T-helper 2 cell treated with Interferon-gamma antibody and Interleukin-4, amounts not matched to agents 100 ng/mL and 5 ng/mL, for 36 hours (primary cell): ENCODE results near the gene SPATA24. TPM values are rescaled to one million over a fixed set of nuclear protein-coding genes. Genes with fewer than 3 reads are reported as not detected.
"Not testable (repeated sequence)": the region's sequence is repeated elsewhere in the genome, so short reads cannot be mapped to it uniquely, and the experiment has no call there.

Experiments
- intact Hi-C: fragments of 100-400 bp; cut with micrococcal nuclease; formaldehyde crosslinking; loops from one replicate; pipeline ENCODE4 v1.15.1; 2023
- total RNA-seq: library from RNA; stranded (reverse); gene quantifications from 2 replicates; pipeline ENCODE4 v1.2.3, GENCODE V29; 2022

Gene SPATA24
- total RNA-seq, 1 donor from 2014 or later, result 8.6 TPM

DNA sequence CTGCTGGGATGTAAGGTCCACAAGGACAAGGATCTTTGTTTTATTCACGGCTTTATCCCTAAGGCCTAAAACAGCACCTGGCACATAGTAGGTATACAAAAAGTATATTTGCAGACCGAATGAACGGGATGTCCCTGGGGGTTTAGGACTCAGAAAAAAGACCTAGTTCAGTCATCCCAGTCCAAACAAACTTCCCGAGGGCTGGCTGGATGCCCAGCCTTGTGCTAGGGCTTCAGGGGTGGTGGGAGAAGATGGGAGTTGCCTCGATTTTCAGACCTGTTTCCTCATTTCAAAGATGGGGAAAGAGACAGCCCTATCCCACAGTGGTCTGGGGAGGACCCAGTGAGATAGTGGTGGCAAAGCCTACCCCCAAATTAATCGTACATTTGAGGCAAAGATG lies 6.0 kb downstream of the SPATA24 start:
- intact Hi-C loops, result loop anchor here (10.0 kb wide), 1 partner anchor 743 kb away; no protein-coding TSS in a partner anchor

DNA sequence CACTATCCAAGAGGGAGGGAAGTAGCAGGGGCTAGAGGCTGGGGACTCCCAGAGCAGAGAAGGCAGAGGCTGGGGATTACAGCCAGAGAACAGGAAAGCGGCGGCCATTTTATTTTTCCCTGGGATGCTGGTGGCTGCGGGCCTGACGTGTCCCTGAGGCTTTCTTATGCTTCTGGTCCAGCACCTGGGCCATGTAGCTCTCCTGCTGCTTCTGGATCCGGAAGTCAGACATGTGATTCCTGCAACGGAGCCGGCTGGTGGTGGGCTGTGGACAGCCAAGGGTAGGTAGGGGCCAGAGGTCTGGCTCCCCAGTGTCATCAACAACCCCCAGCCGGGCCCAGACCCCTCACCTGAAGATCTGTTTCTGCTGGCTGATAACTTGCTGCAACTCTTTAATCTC lies 7.2 kb downstream of the SPATA24 start:
- intact Hi-C loops, result loop anchor here (10.0 kb wide), 1 partner anchor 742 kb away; no protein-coding TSS in a partner anchor

DNA sequence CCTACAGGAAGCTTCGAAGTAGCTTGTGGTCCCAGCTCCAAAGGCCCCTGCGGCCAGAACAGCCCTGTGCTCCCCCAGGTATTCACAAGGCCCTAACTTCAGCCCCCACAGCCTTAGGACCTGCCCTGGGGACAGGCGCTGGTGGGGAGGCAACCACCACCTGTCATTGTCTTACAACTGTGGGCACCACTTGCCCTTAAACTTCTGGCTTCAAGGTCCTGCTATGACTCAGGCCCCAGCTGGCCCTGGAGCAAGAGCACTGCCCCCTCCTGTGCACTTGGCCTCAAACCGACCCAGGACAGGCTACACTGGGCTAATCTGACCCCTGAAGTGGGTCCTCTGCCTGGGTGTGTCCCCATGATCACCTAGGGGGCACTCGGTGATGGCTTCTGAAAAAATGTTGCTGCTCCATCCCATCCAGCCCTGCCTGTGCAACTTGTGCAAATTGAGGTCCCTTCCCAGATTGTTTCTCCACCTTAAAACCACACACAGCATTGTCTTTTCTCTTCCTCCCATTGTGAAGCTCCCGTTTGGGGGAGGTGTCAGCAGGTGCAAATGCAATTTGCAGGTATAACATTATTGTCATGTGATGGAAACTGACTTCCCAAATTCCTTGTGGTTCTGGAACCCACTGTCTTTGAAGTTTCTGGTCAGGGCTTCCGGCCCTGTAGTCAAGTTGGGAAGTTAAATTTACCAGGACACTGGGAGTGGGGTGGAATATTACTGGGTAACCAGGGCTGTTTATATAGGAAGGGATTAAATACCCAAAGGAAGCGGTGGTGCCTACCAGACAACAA lies 7.8 kb downstream of the SPATA24 start:
- intact Hi-C loops, result loop anchor here (10.0 kb wide), 1 partner anchor 741 kb away; no protein-coding TSS in a partner anchor

DNA sequence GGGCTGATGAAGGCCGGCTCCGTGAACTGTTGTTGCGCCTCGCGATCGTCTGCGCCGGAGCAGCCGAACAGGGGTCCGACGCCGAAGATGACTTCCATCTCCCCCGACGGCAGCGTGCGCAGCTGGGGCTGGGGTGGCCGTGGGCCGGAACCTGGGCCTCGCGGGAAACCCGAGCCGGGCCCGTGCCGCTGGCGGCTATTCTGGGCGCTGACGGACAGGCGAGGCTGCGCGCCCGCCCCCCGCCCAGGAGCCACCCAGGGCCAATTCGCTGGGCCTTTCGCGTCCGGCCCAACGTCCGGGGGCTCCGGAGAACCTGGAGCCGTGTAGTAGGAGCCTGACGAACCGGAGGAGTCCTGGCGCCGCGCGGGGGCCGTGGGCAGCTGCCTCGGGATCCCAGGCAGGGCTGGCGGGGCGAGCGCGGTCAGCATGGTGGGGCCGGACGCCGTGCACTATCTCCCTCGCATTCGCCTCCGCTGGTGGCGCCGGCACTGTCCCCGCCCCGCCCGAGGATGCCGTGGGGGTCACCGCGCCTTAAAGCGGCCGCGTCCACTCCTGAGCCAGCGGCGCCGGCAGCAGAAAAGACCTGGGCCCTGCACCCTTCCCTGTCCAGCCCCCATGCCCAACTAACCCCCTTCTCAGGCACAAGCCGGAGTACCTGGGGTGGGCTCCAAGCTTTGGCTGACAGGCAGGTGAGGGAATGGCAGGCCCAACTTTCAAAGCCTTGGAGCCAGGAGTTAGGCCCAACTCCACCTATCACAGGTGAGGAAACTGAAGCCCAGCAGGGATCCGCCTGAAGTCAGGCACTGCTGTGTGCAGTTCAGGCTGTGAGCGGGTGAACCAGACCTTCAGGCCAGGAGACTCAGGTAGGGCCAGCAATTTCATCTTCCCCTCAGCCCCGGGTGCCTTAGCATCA lies 9.0 kb downstream of the SPATA24 start, which contains the start of gene PROB1:
TSS of gene PROB1 (minus strand) at position 451 of the 913 bp plus-strand sequence. CDS start at position 428, 23 bp downstream.
- intact Hi-C loops, result loop anchor here (5.0 to 10.0 kb wide), 3 partner anchors 123 to 740 kb away; partner anchors contain the start of gene SIL1

DNA sequence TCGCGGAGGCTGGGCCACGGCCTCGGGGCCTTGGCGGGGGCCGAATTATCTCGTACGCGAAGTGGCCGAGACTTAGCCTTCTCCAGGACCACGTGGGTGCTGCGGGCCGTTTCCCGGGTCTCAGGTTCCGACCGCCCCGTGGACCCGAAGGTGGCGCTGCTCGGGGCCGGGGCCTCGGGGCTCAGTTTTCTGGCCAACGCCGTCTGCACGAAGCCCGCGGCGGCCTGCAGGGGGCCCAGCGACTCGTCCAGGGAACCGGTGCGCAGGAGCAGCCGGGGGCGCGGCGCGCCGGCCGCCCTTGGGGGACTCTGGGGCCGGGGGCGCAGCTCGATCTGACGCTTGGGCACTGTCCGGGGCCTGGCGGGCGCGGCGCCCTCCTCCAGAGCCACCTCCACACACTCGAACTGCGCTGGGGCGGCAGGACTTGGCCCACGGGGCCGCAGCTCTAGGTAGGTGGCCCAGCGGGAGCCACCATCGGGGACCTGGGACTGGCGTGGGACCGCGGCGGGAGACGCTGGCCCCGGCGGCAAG lies 9.7 kb downstream of the SPATA24 start:
- intact Hi-C loops, result loop anchor here (5.0 to 10.0 kb wide), 3 partner anchors 122 to 739 kb away; partner anchors contain the start of gene SIL1

DNA sequence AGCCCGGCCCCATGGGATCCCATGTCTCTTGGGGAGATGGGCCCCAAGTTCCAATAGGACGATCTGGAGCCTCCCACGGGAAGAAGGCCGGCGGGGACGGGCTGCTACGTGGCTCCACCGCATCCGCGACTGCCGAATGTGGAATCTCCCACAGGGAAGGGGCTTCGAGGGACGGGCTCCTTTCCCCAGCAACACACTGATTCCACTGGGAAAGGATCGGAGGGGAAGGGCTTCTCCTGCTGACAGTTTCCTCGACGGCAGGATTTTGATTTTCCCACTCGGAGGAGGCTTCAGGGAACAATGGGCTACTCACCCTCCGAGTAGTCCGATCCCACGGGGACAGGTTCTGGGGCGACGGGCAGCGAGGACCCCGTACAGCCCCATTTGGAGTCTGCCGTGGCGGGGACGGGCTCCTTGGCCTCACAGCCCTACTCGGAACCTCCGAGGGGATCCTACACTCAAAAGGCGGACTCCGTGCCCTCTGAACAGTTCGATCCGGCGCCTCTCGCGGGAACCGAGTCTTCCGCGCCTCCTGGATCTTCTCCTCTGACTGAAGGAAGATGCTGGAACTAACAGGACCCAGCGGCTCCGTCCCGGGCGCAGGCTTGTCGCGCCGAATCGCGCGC lies 10.3 kb downstream of the SPATA24 start:
- intact Hi-C loops, result loop anchor here (2.0 to 10.0 kb wide), 5 partner anchors 101 to 739 kb away; partner anchors contain the start of genes MATR3, SIL1 and UBE2D2

DNA sequence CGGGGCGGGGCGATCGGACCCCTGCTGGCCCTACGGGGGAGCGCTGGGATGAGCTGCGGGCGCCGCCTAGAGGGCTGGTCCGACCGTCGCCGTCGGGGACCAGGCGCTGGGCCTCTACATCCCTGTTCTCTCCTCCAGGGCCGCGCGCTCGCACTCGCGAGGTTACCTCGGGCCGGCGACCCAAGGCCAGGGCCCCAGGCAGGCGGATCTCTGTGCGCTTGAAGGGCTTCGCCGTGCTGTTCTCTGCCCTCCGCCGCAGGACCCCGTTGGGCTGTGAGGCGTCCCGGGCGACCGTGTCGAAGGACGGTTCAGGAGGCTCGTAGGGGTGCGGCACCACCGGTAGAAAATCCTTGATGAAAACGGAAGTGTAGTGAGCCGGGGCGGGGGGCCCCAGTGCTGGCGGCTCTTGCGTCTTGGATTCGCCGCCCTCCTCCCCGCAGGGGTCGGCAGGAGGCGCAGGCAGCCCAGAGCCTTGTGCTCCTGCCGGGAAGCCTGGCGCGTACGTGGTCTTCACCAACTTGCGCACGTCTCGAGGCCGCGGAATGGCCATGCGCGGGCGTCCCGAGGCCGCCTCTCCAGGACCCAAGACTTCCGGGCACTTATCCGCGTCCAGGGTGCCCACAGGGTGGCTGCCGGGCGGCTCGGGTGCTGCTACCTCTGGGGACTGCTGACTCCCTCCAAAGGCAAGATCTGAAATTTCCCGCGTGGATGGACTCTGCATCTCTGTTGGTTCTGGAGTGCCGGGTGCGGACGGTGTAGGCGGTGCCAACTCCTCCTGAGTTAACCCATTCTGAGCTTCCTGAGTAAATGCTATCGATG lies 11.0 kb downstream of the SPATA24 start:
- intact Hi-C loops, result loop anchor here (1.0 to 10.0 kb wide), 7 partner anchors 11 to 738 kb away; partner anchors contain the start of genes MATR3, PAIP2, SIL1 and SPATA24

DNA sequence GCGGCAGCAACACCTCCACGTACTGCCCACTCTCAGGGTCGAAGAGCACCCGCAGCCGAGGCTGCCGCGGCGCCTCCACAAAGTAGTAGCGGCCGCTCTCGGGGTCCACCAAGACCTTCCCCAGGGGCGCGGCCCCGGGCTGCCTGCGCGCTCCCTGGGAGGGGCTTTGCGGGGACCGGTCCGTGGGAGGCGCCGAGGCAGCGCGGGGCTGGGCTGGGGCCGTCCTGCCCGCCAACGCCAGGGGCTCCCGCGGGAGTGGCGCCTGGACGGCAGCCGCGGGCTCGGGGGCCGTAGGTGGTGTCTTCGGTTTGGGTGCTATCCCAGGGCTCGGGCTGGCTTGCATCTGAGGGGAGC lies 11.6 kb downstream of the SPATA24 start:
- intact Hi-C loops, result loop anchor here (1.0 to 10.0 kb wide), 7 partner anchors 12 to 738 kb away; partner anchors contain the start of genes MATR3, PAIP2, SIL1 and SPATA24

DNA sequence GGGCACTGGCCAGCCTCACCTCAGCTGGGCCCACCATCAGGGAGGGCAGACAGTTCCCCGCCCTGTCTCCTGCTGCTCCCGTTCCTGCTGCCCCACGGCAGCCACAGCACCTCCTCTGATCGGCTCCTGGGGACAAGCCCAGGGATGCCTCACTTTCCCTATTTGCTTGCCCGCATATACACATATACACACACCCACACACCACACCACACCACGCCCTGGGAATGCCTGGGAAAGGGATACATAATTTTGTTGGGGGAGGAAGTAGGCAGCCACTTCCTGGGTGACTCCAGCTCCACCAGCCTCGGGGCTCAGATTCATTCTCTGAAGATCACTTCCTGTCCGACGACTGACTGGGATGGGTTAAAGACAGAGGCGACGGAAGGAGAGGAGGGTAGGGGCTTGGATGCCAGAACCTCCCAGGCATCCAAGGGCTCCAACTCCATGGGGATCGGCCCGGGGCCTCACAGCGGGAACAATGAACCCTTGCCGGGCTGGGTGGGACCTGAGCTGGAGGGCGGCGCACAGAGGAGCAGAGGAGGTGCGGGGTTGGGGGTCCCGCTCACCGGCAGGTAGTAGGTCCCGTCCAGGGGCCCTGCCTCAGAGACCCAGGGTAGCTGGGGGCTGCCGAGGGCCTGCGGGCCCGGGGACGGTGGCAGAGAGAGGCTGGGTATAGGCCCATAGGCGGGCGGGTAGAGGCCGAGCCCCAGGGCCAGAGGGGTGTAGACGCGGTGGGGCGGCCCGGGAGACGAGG lies 12.1 kb downstream of the SPATA24 start:
- intact Hi-C loops, result loop anchor here (1.0 to 10.0 kb wide), 7 partner anchors 13 to 737 kb away; partner anchors contain the start of genes MATR3, PAIP2, SIL1 and SPATA24

DNA sequence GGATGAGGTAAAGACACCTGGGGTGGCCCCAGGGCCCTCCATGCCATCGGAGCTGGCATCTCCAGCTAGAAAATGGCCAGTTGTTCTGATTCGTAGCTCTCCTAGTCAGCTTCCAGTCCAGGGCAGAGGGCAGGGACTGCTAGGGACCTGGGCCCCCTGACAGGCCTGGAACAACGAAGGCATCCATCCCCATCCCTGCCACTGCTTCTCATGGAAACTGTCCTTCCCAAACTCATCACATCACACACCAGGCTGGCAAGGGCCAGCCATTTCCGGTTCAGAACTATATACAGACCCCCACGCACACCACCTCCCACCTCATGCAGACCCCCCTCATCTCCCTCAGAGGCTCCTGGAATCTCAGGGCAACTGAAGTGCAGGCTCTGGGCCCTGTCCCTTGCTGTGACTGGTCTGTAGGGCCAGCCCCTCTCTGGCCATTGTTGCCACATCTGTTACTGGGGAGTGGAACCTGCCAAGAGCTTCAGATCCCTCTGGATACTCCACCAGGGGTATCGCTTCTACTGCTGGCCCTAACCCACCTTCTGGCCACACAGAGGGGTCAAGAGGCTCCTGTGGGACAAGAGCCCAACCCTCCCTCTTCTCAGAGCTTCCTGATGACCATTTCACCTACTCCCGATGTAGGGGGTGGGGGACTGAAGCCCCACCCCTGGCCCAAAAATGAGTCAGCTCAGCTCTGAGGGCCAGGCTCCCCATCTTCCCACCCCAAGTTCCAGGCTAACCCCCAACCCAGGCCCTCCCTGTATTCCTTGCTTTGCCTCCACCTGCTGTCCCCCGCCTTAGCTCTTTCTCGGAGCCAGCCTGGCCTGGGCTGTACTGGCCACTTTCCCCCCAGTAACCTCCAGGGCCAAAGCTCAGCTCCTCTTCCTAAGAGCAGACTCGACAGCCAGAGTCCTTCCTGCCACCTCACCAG lies 13.0 kb downstream of the SPATA24 start:
- intact Hi-C loops, result loop anchor here (5.0 to 10.0 kb wide), 3 partner anchors 119 to 736 kb away; partner anchors contain the start of gene SIL1

DNA sequence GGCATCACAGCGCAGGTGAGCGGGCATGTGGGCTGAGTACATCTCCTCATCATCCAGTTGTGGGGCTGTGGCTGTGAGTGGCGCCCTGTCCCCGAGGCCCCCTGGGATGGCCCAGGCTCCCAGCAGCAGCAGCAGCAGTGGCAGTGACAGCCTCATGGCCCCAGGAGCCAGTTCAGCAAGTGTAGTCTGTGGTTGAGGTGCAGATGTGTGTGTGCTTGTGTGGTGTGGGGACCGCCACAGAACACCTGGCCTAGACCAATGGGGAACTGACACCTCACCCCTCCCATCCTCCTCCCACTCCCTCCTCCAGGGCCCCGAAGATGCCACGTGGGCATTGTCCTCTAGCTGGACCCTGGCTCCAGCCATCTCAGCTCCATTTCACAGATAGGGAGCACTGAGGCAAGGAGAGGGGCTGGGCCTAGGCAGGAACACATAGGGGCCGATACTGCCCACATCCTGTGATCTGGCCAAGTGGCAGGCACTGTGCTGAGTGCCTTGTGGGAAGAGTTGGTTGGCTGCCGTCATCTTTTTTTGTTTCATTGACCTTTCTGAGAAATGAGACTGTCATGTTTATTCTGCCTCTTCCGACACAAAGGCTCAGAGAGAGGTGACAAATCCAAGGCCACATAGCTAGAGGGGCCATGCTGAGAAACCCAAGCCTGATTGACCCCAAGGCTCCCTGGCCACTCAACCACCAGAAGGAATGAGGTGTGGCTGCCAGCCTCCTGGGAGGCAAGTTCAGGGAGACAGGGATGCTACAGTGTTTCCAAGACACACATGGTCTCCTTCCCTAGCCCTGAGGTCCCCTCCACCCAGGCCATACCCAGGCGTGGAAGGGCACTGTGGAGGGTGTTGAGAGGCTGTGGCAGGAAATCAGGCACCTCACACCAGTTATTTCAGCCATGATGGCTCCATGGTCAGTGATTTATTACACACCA lies 13.9 kb downstream of the SPATA24 start, which contains the start of gene MZB1:
TSS of gene MZB1 (minus strand) at position 213 of the 938 bp plus-strand sequence. CDS start at position 156, 57 bp downstream.
- intact Hi-C loops, result loop anchor here (5.0 to 10.0 kb wide), 3 partner anchors 118 to 735 kb away; partner anchors contain the start of gene SIL1

DNA sequence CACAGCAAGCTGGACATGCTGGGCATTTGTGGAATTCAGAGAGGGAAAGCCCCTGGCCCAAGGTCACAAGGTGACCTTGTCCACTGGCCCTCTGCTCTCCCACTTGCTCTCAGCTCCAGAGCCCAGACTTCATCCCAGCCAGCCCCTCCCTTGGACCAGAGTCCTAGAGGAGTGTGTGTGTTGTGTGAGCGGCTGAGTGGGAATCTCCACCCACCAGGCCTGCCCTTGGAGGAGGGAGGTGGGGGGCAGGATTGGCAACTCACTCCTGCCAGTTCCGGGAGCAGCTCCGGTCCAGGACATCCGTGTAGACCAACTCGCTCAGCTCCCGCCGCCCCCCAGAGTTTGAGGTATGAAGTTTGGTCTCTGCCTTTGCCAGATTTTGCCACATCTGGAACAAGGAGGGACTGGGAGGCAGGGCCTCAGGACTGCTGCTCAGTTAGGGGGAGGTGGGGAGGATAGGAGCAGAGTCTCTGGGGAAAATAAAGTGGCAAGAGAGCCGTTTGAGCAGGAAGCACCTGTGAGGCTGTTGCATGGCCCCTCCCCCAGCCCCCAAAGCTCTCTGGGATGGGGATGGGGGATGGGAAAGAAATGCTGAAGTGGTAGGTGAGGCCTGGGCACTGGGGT lies 15.6 kb downstream of the SPATA24 start:
- intact Hi-C loops, result no loop called here

DNA sequence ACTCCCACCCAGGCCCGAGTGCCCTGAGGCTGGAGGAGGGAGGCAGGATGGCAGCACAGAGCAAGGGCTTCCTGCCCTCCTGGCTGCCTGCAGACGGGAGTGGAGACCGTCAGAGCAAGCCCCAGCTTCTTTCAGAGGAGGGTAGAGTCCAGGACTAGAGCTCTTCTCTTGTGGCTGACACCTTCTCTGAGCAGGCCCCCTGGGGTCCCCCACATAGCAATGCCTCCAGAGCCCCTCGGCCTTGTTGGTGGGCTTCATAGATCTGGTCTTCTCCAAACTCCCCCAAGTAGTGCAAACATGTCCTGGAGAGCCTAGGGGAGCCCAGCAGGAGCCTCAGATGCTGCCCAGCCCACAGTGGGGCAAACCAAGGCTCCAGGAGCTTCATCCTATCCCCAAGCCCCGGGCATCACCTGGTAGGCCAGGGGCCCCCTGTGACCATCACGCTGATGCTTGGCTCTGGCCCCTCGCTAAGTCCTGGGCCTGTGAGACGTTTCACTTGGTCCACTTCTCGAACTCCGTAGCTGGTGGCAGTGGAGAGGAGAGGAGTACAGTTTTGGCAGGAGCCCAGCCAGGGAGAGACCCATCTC lies 16.2 kb downstream of the SPATA24 start:
- intact Hi-C loops, result no loop called here

DNA sequence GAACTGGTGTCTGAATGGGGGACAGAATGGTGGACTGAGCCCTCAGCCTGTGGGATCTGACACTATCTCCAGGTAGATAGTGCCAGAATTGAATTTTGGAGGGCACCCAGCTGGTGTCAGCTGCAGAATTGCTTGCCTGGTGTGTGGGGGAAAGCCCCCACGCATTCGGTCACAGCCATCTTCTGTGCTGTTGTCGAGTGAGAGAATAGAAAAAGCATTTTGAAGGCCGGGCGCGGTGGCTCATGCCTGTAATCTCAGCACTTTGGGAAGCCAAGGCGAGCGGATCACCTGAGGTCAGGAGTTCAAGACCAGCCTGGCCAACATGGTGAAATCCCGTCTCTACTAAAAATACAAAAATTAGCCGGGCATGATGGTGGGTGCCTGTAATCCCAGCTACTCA lies 16.9 kb downstream of the SPATA24 start:
- intact Hi-C loops, result not testable (repeated sequence)

DNA sequence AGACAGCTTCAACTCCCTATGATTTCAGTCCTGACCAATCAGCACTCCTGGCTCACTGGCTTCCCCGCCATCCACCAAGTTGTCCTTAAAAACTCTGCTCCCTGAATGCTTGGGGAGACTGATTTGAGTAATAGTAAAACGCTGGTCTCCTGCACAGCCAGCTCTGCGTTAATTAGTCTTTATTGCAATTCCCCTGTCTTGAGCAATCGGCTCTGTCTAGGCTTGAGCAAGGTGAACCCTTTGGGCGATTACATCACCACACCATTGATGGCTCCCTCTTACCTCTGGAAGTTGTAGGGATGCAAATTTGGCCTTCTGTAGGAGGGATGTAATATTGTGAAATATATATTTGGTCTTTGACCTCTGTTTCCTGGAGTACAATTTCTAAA lies 17.8 kb downstream of the SPATA24 start:
- intact Hi-C loops, result no loop called here
